H1 (cell line): Measurements from ENCODE around the gene DDHD1. TPM values are rescaled to one million over a fixed set of nuclear protein-coding genes. Genes with fewer than 3 reads are reported as not detected.

Experiments
- CTCF ChIA-PET: fragments of 300-600 bp; sonication (Branson Sonifier 250); formaldehyde crosslinking; loops from one replicate; lab custom pipeline; 2021; ENCODE audit not compliant: partially characterized antibody; lab: Charles Lee
- POLR2A ChIA-PET: fragments of 300-600 bp; sonication (Branson Sonifier 250); formaldehyde crosslinking; loops from one replicate; lab custom pipeline; 2021; ENCODE audit warnings: inconsistent platforms; ENCODE audit not compliant: partially characterized antibody; lab: Charles Lee
- DNase-seq, 2 experiments: peaks; one replicate each; pipeline versions ENCODE4 v3.0.0 to v3.0.0-alpha.2; 2010 to 2022; ENCODE audit warnings: low spot score in 2 of 2, low read depth in 1 of 2, mixed read lengths in 1 of 2
- FAIRE-seq: peaks from 2 replicates; lab custom pipeline; 2011; peaks lifted over from hg19 to GRCh38; lab: Jason Lieb, UNC
- H2AFZ ChIP-seq: 2 replicates; pipeline ENCODE4 v1.8.1; 2012; ENCODE audit warnings: low read length, inconsistent platforms
- H2AK5ac ChIP-seq: 2 replicates; pipeline ENCODE4 v1.6.1; 2013; ENCODE audit warnings: low read depth, low read length
- H2BK120ac ChIP-seq: replicated peaks from 2 replicates; pipeline ENCODE3; 2013; ENCODE audit warnings: low read depth, low read length, inconsistent platforms
- H2BK12ac ChIP-seq: 2 replicates; pipeline ENCODE4 v1.6.1; 2013; ENCODE audit warnings: low read depth, low read length
- H2BK15ac ChIP-seq: 2 replicates; pipeline ENCODE4 v1.6.1; 2013; ENCODE audit warnings: low read length
- H2BK20ac ChIP-seq: 2 replicates; pipeline ENCODE4 v1.6.1; 2013; ENCODE audit warnings: low read length
- H2BK5ac ChIP-seq: 2 replicates; pipeline ENCODE4 v1.6.1; 2013; ENCODE audit warnings: low read depth, low read length
- H3K14ac ChIP-seq: 2 replicates; pipeline ENCODE4 v1.6.1; 2013; ENCODE audit warnings: inconsistent platforms; ENCODE audit not compliant: insufficient read length
- H3K18ac ChIP-seq: 2 replicates; pipeline ENCODE4 v1.6.1; 2013; ENCODE audit warnings: low read length; ENCODE audit errors: extremely low read depth
- H3K23ac ChIP-seq: 2 replicates; pipeline ENCODE4 v1.6.1; 2013; ENCODE audit warnings: inconsistent platforms; ENCODE audit not compliant: insufficient read length
- H3K23me2 ChIP-seq: 2 replicates; pipeline ENCODE4 v1.6.1; 2013; ENCODE audit warnings: low read depth, low read length
- H3K27ac ChIP-seq: 2 replicates; pipeline ENCODE4 v1.6.1; 2011; ENCODE audit warnings: low read depth, low read length, inconsistent platforms
- H3K27me3 ChIP-seq, 4 experiments: replicated peaks in 1 of 4; 1 replicate in 1 of 4; 2 replicates in 3 of 4; pipeline versions ENCODE4 v1.6.1 to v1.8.1; 2011 to 2013; ENCODE audit warnings: low read length in 3 of 4, mild to moderate bottlenecking in 3 of 4, inconsistent platforms in 2 of 4, mixed read lengths in 2 of 4, moderate library complexity in 1 of 4; ENCODE audit not compliant: control insufficient read depth in 3 of 4, insufficient read depth in 3 of 4; ENCODE audit errors: extremely low read depth in 1 of 4
- H3K36me3 ChIP-seq, 4 experiments: 2 replicates each; pipeline versions ENCODE4 v1.6.1 to v1.8.1; 2011 to 2013; ENCODE audit warnings: mild to moderate bottlenecking in 4 of 4, low read length in 3 of 4, moderate library complexity in 2 of 4, control low read depth in 1 of 4, inconsistent platforms in 1 of 4; ENCODE audit not compliant: insufficient read depth in 4 of 4, control insufficient read depth in 2 of 4
- H3K4ac ChIP-seq: replicated peaks from 2 replicates; pipeline ENCODE3; 2013; ENCODE audit warnings: low read length, low read depth, mixed read lengths, inconsistent platforms; ENCODE audit not compliant: insufficient read length
- H3K4me1 ChIP-seq, 4 experiments: replicated peaks in 1 of 4; 1 replicate in 1 of 4; 2 replicates in 3 of 4; pipeline versions ENCODE4 v1.6.1 to v1.8.1; 2011 to 2013; ENCODE audit warnings: low read length in 3 of 4, inconsistent platforms in 2 of 4, mixed read lengths in 1 of 4; ENCODE audit not compliant: insufficient read depth in 4 of 4, control insufficient read depth in 3 of 4
- H3K4me2 ChIP-seq, 2 experiments: 2 replicates each; pipeline versions ENCODE4 v1.6.1 to v1.8.1; 2011 to 2013; ENCODE audit warnings: low read depth in 2 of 2, low read length in 2 of 2, control low read depth in 1 of 2, inconsistent platforms in 1 of 2, mild to moderate bottlenecking in 1 of 2; ENCODE audit not compliant: insufficient read depth in 1 of 2
- H3K4me3 ChIP-seq, 4 experiments: fragments of 200-600, 300-600 bp in 1 of 4; sonication (generic), shearing (Covaris generic), sonication (Bioruptor Twin) in 1 of 4; 2 replicates each; pipeline versions ENCODE4 v1.5.1 to v1.8.1; 2011 to 2016; ENCODE audit warnings: low read length in 4 of 4, low read depth in 3 of 4, control low read depth in 2 of 4, inconsistent platforms in 2 of 4, mild to moderate bottlenecking in 2 of 4, mixed read lengths in 1 of 4, moderate library complexity in 1 of 4; ENCODE audit not compliant: insufficient read depth in 2 of 4; ENCODE audit errors: extremely low read depth in 1 of 4
- H3K56ac ChIP-seq: replicated peaks from 2 replicates; pipeline ENCODE3; 2013; ENCODE audit warnings: low read depth, mild to moderate bottlenecking, mixed read lengths, low read length, inconsistent platforms; ENCODE audit not compliant: insufficient read length
- H3K79me1 ChIP-seq: 2 replicates; pipeline ENCODE4 v1.6.1; 2013; ENCODE audit warnings: low read depth, low read length, control low read depth
- H3K79me2 ChIP-seq, 2 experiments: 2 replicates each; pipeline versions ENCODE4 v1.6.1 to v1.8.1; 2012 to 2013; ENCODE audit warnings: low read length in 2 of 2, mild to moderate bottlenecking in 2 of 2, inconsistent platforms in 1 of 2; ENCODE audit not compliant: insufficient read depth in 2 of 2, control insufficient read depth in 1 of 2
- H3K9ac ChIP-seq, 4 experiments: replicated peaks in 1 of 4; 1 replicate in 1 of 4; 2 replicates in 3 of 4; pipeline versions ENCODE4 v1.6.1 to v1.8.1; 2011 to 2013; ENCODE audit warnings: low read depth in 3 of 4, low read length in 3 of 4, control low read depth in 2 of 4, mild to moderate bottlenecking in 2 of 4, moderate library complexity in 2 of 4, inconsistent platforms in 1 of 4; ENCODE audit errors: extremely low read depth in 1 of 4
- H3K9me3 ChIP-seq, 2 experiments: 2 replicates each; pipeline versions ENCODE4 v1.6.1 to v1.8.1; 2012 to 2013; ENCODE audit warnings: mild to moderate bottlenecking in 2 of 2, moderate library complexity in 2 of 2, control low read depth in 1 of 2, inconsistent platforms in 1 of 2, low read depth in 1 of 2, low read length in 1 of 2, mixed read lengths in 1 of 2; ENCODE audit not compliant: insufficient read depth in 2 of 2
- H4K20me1 ChIP-seq, 2 experiments: replicated peaks in 1 of 2; 2 replicates each; pipeline versions ENCODE3 to v1.8.1; 2011 to 2013; ENCODE audit warnings: inconsistent platforms in 2 of 2, low read length in 2 of 2, mild to moderate bottlenecking in 1 of 2; ENCODE audit not compliant: insufficient read depth in 2 of 2, control insufficient read depth in 1 of 2
- H4K5ac ChIP-seq: 2 replicates; pipeline ENCODE4 v1.6.1; 2013; ENCODE audit warnings: low read length, low read depth, mixed read lengths, inconsistent platforms; ENCODE audit not compliant: insufficient read length
- H4K8ac ChIP-seq: 2 replicates; pipeline ENCODE4 v1.8.0; 2013; ENCODE audit warnings: mild to moderate bottlenecking, moderate library complexity, low read length, inconsistent platforms; ENCODE audit not compliant: insufficient read depth; ENCODE audit errors: extremely low read depth
- H4K91ac ChIP-seq: replicated peaks from 2 replicates; pipeline ENCODE3; 2013; ENCODE audit warnings: low read length, mixed read lengths, inconsistent platforms; ENCODE audit not compliant: insufficient read length
- SUZ12 ChIP-seq: fragments of 200-600 bp; sonication (generic); IDR thresholded peaks from 2 replicates; pipeline ENCODE4 v1.6.1; 2012; ENCODE audit warnings: mild to moderate bottlenecking, inconsistent platforms, low read length, moderate library complexity, mixed read lengths
- TCF12 ChIP-seq: IDR thresholded peaks from 2 replicates; pipeline ENCODE4 v1.6.1; 2011; ENCODE audit warnings: low read depth, mild to moderate bottlenecking, low read length
- WGBS, 2 experiments: shearing (Covaris generic) in 1 of 2; methylation state at CpG; one replicate each; pipeline versions ENCODE4 v1.1.6 to v1.1.7; 2013 to 2015; ENCODE audit warnings: low lambda C conversion rate in 2 of 2, mixed read lengths in 2 of 2, inconsistent platforms in 1 of 2, low coverage in 1 of 2, missing lambda C conversion rate in 1 of 2; ENCODE audit not compliant: insufficient replicate concordance in 2 of 2, insufficient coverage in 1 of 2, insufficient read length in 1 of 2; ENCODE audit errors: extremely low coverage in 1 of 2, missing lambda C conversion rate in 1 of 2; 5-methylcytosine and 5-hydroxymethylcytosine counted together
- polyA plus RNA-seq, 7 experiments: library from polyadenylated mRNA; depleted of rRNA in 3 of 7; stranded (reverse) in 5 of 7; unstranded in 2 of 7; fragments of >200 nt in 5 of 7; fragments of 200-250 nt in 2 of 7; gene quantifications; 1 replicate in 5 of 7; 2 replicates in 1 of 7; 4 replicates in 1 of 7; pipeline versions ENCODE4 v1.2.1 to v1.2.3, GENCODE V29; 2011 to 2013; ENCODE audit warnings: missing spikeins in 2 of 7, mixed read lengths in 2 of 7
- total RNA-seq: library from RNA; stranded (reverse); fragmentation: NEBNext Ultra II Directional; extraction: Animal tissue kit (Norgen Biotek cat#: 25700); gene quantifications from 2 replicates; pipeline ENCODE4 v1.2.1, GENCODE V29; 2021

The DDHD1 gene
- total and polyA plus RNA-seq, 2 of the 8 experiments (the other 6 are each of a cell fraction or from before 2014, with no cell fraction given) = 3.6 to 16.0 TPM

DNA sequence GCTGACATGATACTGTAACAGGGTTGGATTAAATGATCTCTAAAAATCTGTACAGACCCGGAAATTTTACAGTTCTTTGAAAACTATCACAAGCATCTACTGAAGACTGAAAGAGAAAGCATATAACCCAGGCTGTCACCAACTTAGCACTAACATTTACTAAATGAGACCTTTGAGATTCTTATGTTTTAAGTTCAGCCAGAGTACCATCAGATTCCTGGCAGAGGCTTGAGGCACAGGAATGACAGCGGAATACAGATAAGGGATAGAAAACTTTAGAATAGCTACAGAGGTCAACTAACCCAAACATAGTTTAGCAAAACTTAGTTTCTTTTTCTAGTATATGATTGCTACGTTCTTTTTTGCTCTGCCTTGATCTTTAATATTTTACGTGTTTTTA is 110.6 kb downstream of the DDHD1 start:
- CTCF ChIA-PET = interaction anchor here (1.4 kb wide), 2 partner anchors 171 to 219 kb away, joined by 3 to 4 read pairs; no protein-coding TSS in a partner anchor
- H3K79me2 ChIP-seq = no peaks in the 10 kb centered on the region
- no peak overlapping the region for H2BK20ac ChIP-seq
- no peak overlapping the region for H2AK5ac ChIP-seq
- DNase-seq (no peak), FAIRE-seq (no peak)
- no peak overlapping the region for H3K18ac ChIP-seq
- no peak overlapping the region for H3K56ac ChIP-seq
- H3K9me3 ChIP-seq = no peaks in the 10 kb centered on the region; a peak in 1 of 4 replicates
- no peaks in the 10 kb centered on the region for H3K79me1 ChIP-seq
- no peaks in the 10 kb centered on the region for H4K20me1 ChIP-seq
- H2BK15ac ChIP-seq = no peak overlapping the region
- H3K27ac ChIP-seq = no peak overlapping the region
- H2AFZ ChIP-seq = no peak overlapping the region
- no peak overlapping the region for H4K5ac ChIP-seq
- H3K4me1 ChIP-seq = no peaks in the 10 kb centered on the region
- no peaks in the 10 kb centered on the region for H3K23me2 ChIP-seq
- H3K14ac ChIP-seq = no peak overlapping the region
- H4K91ac ChIP-seq = no peak overlapping the region
- H3K36me3 ChIP-seq = peaks cover 0 to 8% (median 4%) of the 10 kb centered on the region in 4 experiments; a peak in 2 of 8 replicates
- no peak overlapping the region for H4K8ac ChIP-seq
- H3K4me3 ChIP-seq = no peak overlapping the region
- no peak overlapping the region for H3K23ac ChIP-seq
- POLR2A ChIA-PET = interaction anchor here (1.0 kb wide), 1 partner anchor 90 kb away, joined by 3 read pairs; no protein-coding TSS in a partner anchor
- WGBS, 2 experiments = 95% methylated on average over 4 of the region's 4 CpGs; no CpG with 5 or more reads in 1 of the 2 experiments
- H3K4ac ChIP-seq = no peak overlapping the region
- no peaks in the 10 kb centered on the region for H3K27me3 ChIP-seq
- no peak overlapping the region for H2BK120ac ChIP-seq
- H3K4me2 ChIP-seq = no peak overlapping the region
- no peak overlapping the region for H3K9ac ChIP-seq
- H2BK5ac ChIP-seq = no peak overlapping the region
- H2BK12ac ChIP-seq = no peak overlapping the region
- TF ChIP-seq TCF12 (no peak), SUZ12 (no peak)
